SU-DHL-6 (cell line): Measurements from ENCODE around the gene PSMG1.

Source experiments
- H2AFZ ChIP-seq: fragments of 200-600 bp; sonication (generic); 2 replicates; pipeline ENCODE4 v1.6.1; 2014; ENCODE audit warnings: low read depth, mild to moderate bottlenecking, moderate library complexity, mixed read lengths, antibody characterized with exemption, low read length; ENCODE audit not compliant: severe bottlenecking
- H3F3A ChIP-seq: fragments of 200-600 bp; shearing (Covaris generic); 2 replicates; pipeline ENCODE4 v1.6.0; 2016; ENCODE audit warnings: antibody characterized with exemption, mild to moderate bottlenecking; ENCODE audit not compliant: insufficient read depth
- H3K27ac ChIP-seq: fragments of 200-600 bp; sonication (generic); 2 replicates; pipeline ENCODE4 v1.5.1; 2016; ENCODE audit warnings: low read depth, mild to moderate bottlenecking, low read length, moderate library complexity, mixed read lengths
- H3K27me3 ChIP-seq: fragments of 200-600 bp; sonication (generic), shearing (Covaris generic); 2 replicates; pipeline ENCODE4 v1.6.0; 2014; ENCODE audit warnings: mild to moderate bottlenecking, low read length
- H3K36me3 ChIP-seq: fragments of 200-600 bp; sonication (generic); 2 replicates; pipeline ENCODE4 v1.6.1; 2014; ENCODE audit warnings: mild to moderate bottlenecking, low read length, mixed read lengths
- H3K4me2 ChIP-seq: fragments of 300-600, 200-600 bp; shearing (Covaris generic), sonication (generic); 2 replicates; pipeline ENCODE4 v1.6.0; 2014; ENCODE audit warnings: low read length, low read depth, mild to moderate bottlenecking; ENCODE audit not compliant: poor library complexity, severe bottlenecking
- H3K4me3 ChIP-seq: fragments of 200-600 bp; sonication (generic); 2 replicates; pipeline ENCODE4 v1.5.1; 2014; ENCODE audit warnings: antibody characterized with exemption, low read length, mild to moderate bottlenecking, mixed read lengths; ENCODE audit not compliant: insufficient read depth, poor library complexity, severe bottlenecking
- H3K79me2 ChIP-seq: fragments of 200-600 bp; sonication (generic); 2 replicates; pipeline ENCODE4 v1.6.1; 2014; ENCODE audit warnings: mild to moderate bottlenecking, low read length, moderate library complexity; ENCODE audit not compliant: insufficient read depth
- H3K9ac ChIP-seq: fragments of 200-600 bp; sonication (generic); 2 replicates; pipeline ENCODE4 v1.7.0; 2014; ENCODE audit warnings: mild to moderate bottlenecking, low read length
- H3K9me2 ChIP-seq: fragments of 200-600 bp; sonication (generic); replicated peaks from 2 replicates; pipeline ENCODE4 v1.6.1; 2014; ENCODE audit warnings: low read length; ENCODE audit not compliant: insufficient read depth
- H3K9me3 ChIP-seq: fragments of 200-600 bp; sonication (generic); 2 replicates; pipeline ENCODE4 v1.6.1; 2014; ENCODE audit warnings: low read length, mixed read lengths; ENCODE audit not compliant: insufficient read depth
- H4K20me1 ChIP-seq: fragments of 200-600 bp; sonication (generic); 2 replicates; pipeline ENCODE4 v1.6.1; 2014; ENCODE audit warnings: low read depth, mild to moderate bottlenecking, antibody characterized with exemption, low read length, moderate library complexity, mixed read lengths
- CTCF ChIP-seq: fragments of 200-600 bp; sonication (generic); IDR thresholded peaks from one replicate; pipeline ENCODE4 v1.5.1; 2017; ENCODE audit warnings: antibody characterized with exemption, mild to moderate bottlenecking, low read length, moderate library complexity; ENCODE audit not compliant: insufficient read depth, poor library complexity, severe bottlenecking
- EZH2phosphoT487 ChIP-seq: fragments of 200-600 bp; sonication (generic), shearing (Covaris generic); conservative IDR thresholded peaks from 2 replicates; pipeline ENCODE4 v1.6.1; 2018; ENCODE audit warnings: mild to moderate bottlenecking, antibody characterized with exemption, low read length, moderate library complexity, mixed read lengths

Gene PSMG1

GRCh38 chr21:39217356-39218081 lies 34.3 kb upstream of the PSMG1 start:
- Histone ChIP-seq H4K20me1 (no peaks in the 10 kb centered on the region), H3K9me3 (no peaks in the 10 kb centered on the region), H3F3A (peaks cover 7% of the 10 kb centered on the region; the same call in 1 of the 2 replicates), H3K4me2 (no peak overlapping the region), H3K9ac (no peak overlapping the region), H3K79me2 (no peaks in the 10 kb centered on the region), H3K27ac (no peak overlapping the region), H3K36me3 (peaks cover 68% of the 10 kb centered on the region), H3K9me2 (no peaks in the 10 kb centered on the region), H2AFZ (no peak overlapping the region), H3K27me3 (no peaks in the 10 kb centered on the region), H3K4me3 (no peak overlapping the region)
- TF ChIP-seq EZH2phosphoT487 (no peak), CTCF (no peak)

- Histone ChIP-seq H3K4me2 (no peak overlapping the region), H3K79me2 (no peaks in the 10 kb centered on the region), H3K27me3 (no peaks in the 10 kb centered on the region), H3K9me3 (no peaks in the 10 kb centered on the region), H4K20me1 (0 out of 2 replicates have a peak, but pooled peaks cover 5% of the 10 kb centered on the region), H2AFZ (no peak overlapping the region), H3K27ac (no peak overlapping the region), H3K9me2 (no peaks in the 10 kb centered on the region), H3K9ac (no peak overlapping the region), H3K36me3 (peaks cover 70% of the 10 kb centered on the region), H3K4me3 (no peak overlapping the region), H3F3A (peaks cover 11% of the 10 kb centered on the region)
- TF ChIP-seq CTCF, result no peak
- TF ChIP-seq EZH2phosphoT487, result no peak
These were observed 33.0 kb upstream of the PSMG1 start for GRCh38 chr21:39216290-39216689.

- H3K9me3 ChIP-seq, result no peaks in the 10 kb centered on the region
- H3F3A ChIP-seq, result peaks cover 12% of the 10 kb centered on the region
- H3K27me3 ChIP-seq, result no peaks in the 10 kb centered on the region
These were observed 31.8 kb upstream of the PSMG1 start for GRCh38 chr21:39215078-39215477.

More at GRCh38 chr21:39215078-39215477, 31.8 kb upstream of the PSMG1 start:
- Histone ChIP-seq H3K4me2 (no peak overlapping the region), H2AFZ (no peak overlapping the region), H3K9ac (no peak overlapping the region), H3K27ac (no peak overlapping the region), H3K79me2 (no peaks in the 10 kb centered on the region), H3K4me3 (no peak overlapping the region), H3K36me3 (peaks cover 77% of the 10 kb centered on the region), H4K20me1 (0 out of 2 replicates have a peak, but pooled peaks cover 5% of the 10 kb centered on the region), H3K9me2 (no peaks in the 10 kb centered on the region)
- TF ChIP-seq EZH2phosphoT487 (no peak), CTCF (no peak)
